HG02852 (cell line): ENCODE results near the gene CCDC33.

ENCODE experiments used
- ATAC-seq: cut with Tn5 transposase; IDR thresholded peaks from one replicate; pipeline ENCODE4 v1.9.1; 2021; ENCODE audit warnings: mild to moderate bottlenecking, moderate library complexity; ENCODE audit not compliant: unreplicated experiment

The CCDC33 gene

GRCh38 chr15:74330861-74331408 is 94.8 kb downstream of the CCDC33 start:
- no peak for ATAC-seq

- no peak for ATAC-seq
Observed at GRCh38 chr15:74332011-74332410, 95.9 kb downstream of the CCDC33 start.

GRCh38 chr15:74332611-74333010 is 96.5 kb downstream of the CCDC33 start:
- no peak for ATAC-seq

GRCh38 chr15:74333093-74333492 is 97.0 kb downstream of the CCDC33 start:
- no peak for ATAC-seq

- ATAC-seq = no peak
Observed at GRCh38 chr15:74333662-74334061, 97.5 kb downstream of the CCDC33 start.

GRCh38 chr15:74334127-74334526 is 98.0 kb downstream of the CCDC33 start:
- ATAC-seq = no peak

- no peak for ATAC-seq
Observed at GRCh38 chr15:74335396-74335795, 99.3 kb downstream of the CCDC33 start.

GRCh38 chr15:74336061-74337005 is 100.2 kb downstream of the CCDC33 start:
- ATAC-seq = no peak

GRCh38 chr15:74337146-74337545 is 101.0 kb downstream of the CCDC33 start:
- no peak for ATAC-seq

GRCh38 chr15:74337607-74338211 is 101.6 kb downstream of the CCDC33 start:
- ATAC-seq = no peak

GRCh38 chr15:74338676-74339075 is 102.5 kb downstream of the CCDC33 start:
- ATAC-seq = no peak

GRCh38 chr15:74339371-74339770 is 103.2 kb downstream of the CCDC33 start:
- ATAC-seq = no peak

- no peak for ATAC-seq
Observed at GRCh38 chr15:74340150-74340549, 104.0 kb downstream of the CCDC33 start.

- ATAC-seq = no peak
Observed at GRCh38 chr15:74343127-74343796, 107.1 kb downstream of the CCDC33 start.

- no peak for ATAC-seq
Observed at GRCh38 chr15:74343797-74344127, 107.6 kb downstream of the CCDC33 start.

GRCh38 chr15:74345051-74345450 is 108.9 kb downstream of the CCDC33 start:
- ATAC-seq = no peak

- ATAC-seq = no peak
Observed at GRCh38 chr15:74347757-74348250, 111.7 kb downstream of the CCDC33 start.

GRCh38 chr15:74349241-74349778 is 113.2 kb downstream of the CCDC33 start:
- ATAC-seq = no peak

- ATAC-seq = no peak
Observed at GRCh38 chr15:74350295-74351275, 114.5 kb downstream of the CCDC33 start.

- ATAC-seq = no peak
Observed at GRCh38 chr15:74351670-74352069, 115.5 kb downstream of the CCDC33 start.
